ENCODE results near the gene CADM1. TPM values are rescaled to one million over a fixed set of nuclear protein-coding genes. Genes with fewer than 3 reads are reported as not detected.

Gene CADM1
- total and polyA plus RNA-seq, 2 experiments from 2014 or later, result 16.5 to 18.0 TPM

DNA sequence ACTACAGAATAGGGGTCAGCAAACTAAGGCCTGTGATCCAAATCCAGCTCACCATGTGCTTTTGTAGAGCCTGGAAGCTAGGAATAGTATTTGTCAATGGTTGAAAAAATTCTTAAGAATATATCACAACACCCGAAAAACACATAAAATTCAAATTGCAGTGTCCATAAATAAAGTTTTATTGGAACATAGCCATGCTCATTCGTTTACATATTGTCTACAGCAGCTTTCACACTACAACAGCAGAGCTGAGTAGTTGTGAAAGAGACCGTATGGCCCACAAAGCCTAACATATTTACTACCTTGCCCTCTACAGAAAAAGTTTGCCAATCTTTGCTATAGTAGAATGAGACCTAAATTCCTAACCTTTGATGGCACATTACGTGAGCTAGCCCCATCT lies 125.7 kb downstream of the CADM1 start (continued):
- TF ChIP-seq, protein P1, sequence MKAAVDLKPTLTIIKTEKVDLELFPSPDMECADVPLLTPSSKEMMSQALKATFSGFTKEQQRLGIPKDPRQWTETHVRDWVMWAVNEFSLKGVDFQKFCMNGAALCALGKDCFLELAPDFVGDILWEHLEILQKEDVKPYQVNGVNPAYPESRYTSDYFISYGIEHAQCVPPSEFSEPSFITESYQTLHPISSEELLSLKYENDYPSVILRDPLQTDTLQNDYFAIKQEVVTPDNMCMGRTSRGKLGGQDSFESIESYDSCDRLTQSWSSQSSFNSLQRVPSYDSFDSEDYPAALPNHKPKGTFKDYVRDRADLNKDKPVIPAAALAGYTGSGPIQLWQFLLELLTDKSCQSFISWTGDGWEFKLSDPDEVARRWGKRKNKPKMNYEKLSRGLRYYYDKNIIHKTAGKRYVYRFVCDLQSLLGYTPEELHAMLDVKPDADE (IDR thresholded peaks at IDR 0.05), result no peak
- TF ChIP-seq REST (IDR thresholded peaks at IDR 0.05; ENCODE audit: unreplicated experiment) (no peak), JUNB (IDR thresholded peaks at IDR 0.05; ENCODE audit: unreplicated experiment) (no peak), POLR2AphosphoS5 (IDR thresholded peaks at IDR 0.05; ENCODE audit: low read depth) (no peak), ZNF114 (CRISPR knock-in tag; IDR thresholded peaks at IDR 0.05) (no peak), ZNF331 (CRISPR knock-in tag; IDR thresholded peaks at IDR 0.05; ENCODE audit: low read depth) (no peak)
- TF ChIP-seq, protein P2, sequence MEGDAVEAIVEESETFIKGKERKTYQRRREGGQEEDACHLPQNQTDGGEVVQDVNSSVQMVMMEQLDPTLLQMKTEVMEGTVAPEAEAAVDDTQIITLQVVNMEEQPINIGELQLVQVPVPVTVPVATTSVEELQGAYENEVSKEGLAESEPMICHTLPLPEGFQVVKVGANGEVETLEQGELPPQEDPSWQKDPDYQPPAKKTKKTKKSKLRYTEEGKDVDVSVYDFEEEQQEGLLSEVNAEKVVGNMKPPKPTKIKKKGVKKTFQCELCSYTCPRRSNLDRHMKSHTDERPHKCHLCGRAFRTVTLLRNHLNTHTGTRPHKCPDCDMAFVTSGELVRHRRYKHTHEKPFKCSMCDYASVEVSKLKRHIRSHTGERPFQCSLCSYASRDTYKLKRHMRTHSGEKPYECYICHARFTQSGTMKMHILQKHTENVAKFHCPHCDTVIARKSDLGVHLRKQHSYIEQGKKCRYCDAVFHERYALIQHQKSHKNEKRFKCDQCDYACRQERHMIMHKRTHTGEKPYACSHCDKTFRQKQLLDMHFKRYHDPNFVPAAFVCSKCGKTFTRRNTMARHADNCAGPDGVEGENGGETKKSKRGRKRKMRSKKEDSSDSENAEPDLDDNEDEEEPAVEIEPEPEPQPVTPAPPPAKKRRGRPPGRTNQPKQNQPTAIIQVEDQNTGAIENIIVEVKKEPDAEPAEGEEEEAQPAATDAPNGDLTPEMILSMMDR (conservative IDR thresholded peaks at IDR 0.05; ENCODE audit: low read depth in 2 of 2), result no peak

- Histone ChIP-seq H3K79me2 (replicated peaks; ENCODE audit: insufficient read depth) (no peaks in the 10 kb centered on the region), H3K4me3 (no peak overlapping the region), H3K4me2 (no peak overlapping the region), H3K36me3 (ENCODE audit: insufficient read depth) (no peaks in the 10 kb centered on the region), H3K9me2 (ENCODE audit: insufficient read depth) (no peaks in the 10 kb centered on the region), H4K20me1 (replicated peaks; ENCODE audit: insufficient read depth) (peaks cover 3% of the 10 kb centered on the region; the same call in 1 of the 2 replicates), H3K27ac (ENCODE audit: low read depth) (no peak overlapping the region), H3K27me3 (ENCODE audit: insufficient read depth) (peaks cover 18% of the 10 kb centered on the region), H3K4me1 (ENCODE audit: insufficient read depth) (peaks cover 7% of the 10 kb centered on the region), H3F3A (replicated peaks; ENCODE audit: low read depth) (no peaks in the 10 kb centered on the region), H2AFZ (no peak overlapping the region)
- DNase-seq (ENCODE audit: low spot score) (no peak), ATAC-seq (no peak)
- no peaks in the 10 kb centered on the region; the same call in 2 of the 3 replicates for H3K9me3 Mint-ChIP-seq
- no peak overlapping the region for H3K4me3 Mint-ChIP-seq
- peaks cover 8% of the 10 kb centered on the region for H3K27me3 Mint-ChIP-seq (ENCODE audit: insufficient read depth, low read depth, poor library complexity)
- no peaks in the 10 kb centered on the region for H3K36me3 Mint-ChIP-seq (ENCODE audit: low read depth)
- H3K4me1 Mint-ChIP-seq, result peaks cover 5% of the 10 kb centered on the region; the same call in 2 of the 3 replicates
- no peak for TF ChIP-seq EZH2 (IDR thresholded peaks at IDR 0.05; ENCODE audit: low read depth, unreplicated experiment)
- TF ChIP-seq CREB1 (CRISPR knock-in tag; IDR thresholded peaks at IDR 0.05; ENCODE audit: low read depth), result no peak
- H3K27ac Mint-ChIP-seq, result no peak overlapping the region
Measured at GRCh38 chr11:115377882-115378296, 126.3 kb downstream of the CADM1 start.
